Ovary (tissue), 3 donors: ENCODE data around the gene HRH2.

Source experiments
- CTCF ChIP-seq, 3 donors: fragments of 450-650 bp in 2 of 3; fragments of 200-600 bp in 1 of 3; IDR thresholded peaks; one replicate each; pipeline versions ENCODE4 v1.5.1 to v1.8.0; 2016 to 2022; ENCODE audit warnings: antibody characterized with exemption in 3 of 3, mild to moderate bottlenecking in 1 of 3
- EP300 ChIP-seq: sonication (generic); formaldehyde crosslinking; IDR thresholded peaks from one replicate; pipeline ENCODE4 v1.6.1; 2017; ENCODE audit warnings: antibody characterized with exemption
- POLR2A ChIP-seq: fragments of 450-650 bp; IDR thresholded peaks from one replicate; pipeline ENCODE4 v1.6.1; 2017; ENCODE audit warnings: antibody characterized with exemption, mild to moderate bottlenecking, moderate library complexity
- donor health status: DM: no; HTN: no; CAD: no.

DNA sequence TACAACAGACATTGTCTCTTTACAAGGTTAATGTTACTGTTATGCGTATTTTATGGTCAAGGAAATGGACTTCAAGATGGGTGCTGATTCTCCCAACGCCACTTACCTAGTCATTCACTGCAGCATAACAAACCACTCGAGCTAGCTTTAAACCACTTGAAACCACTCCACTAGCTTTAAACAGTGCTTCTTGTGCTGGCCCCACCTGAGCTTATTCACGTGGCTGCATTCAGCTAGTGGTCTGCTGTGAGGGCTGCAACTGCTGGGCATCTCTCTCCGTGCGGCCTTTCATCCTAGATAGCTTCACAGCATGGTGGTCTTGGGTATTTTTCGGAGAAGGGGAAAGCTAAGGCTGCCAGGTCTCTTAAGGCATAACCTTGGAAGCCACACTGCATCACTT lies 3.5 kb upstream of the HRH2 start:
- no peak for TF ChIP-seq EP300
- TF ChIP-seq POLR2A, result no peak
- TF ChIP-seq CTCF (IDR thresholded peaks at IDR 0.05), result no peak
